Peyer's patch (tissue), 4 donors: ENCODE results near the gene HKDC1. TPM values are rescaled to one million over a fixed set of nuclear protein-coding genes. Genes with fewer than 3 reads are reported as not detected.

ENCODE experiments used
- DNase-seq, 3 donors: peaks; one replicate each; pipeline ENCODE4 v3.0.0-alpha.2; 2017 to 2019
- H3K27ac ChIP-seq, 4 donors: fragments of 200-600 bp; sonication (generic); one replicate each; pipeline ENCODE4 v1.5.1; 2016 to 2019
- H3K27me3 ChIP-seq, 2 donors: fragments of 200-600 bp; sonication (generic); one replicate each; pipeline ENCODE4 v1.5.1; 2019
- H3K36me3 ChIP-seq, 3 donors: fragments of 200-600 bp; sonication (generic); one replicate each; pipeline ENCODE4 v1.5.1; 2016 to 2019
- H3K4me1 ChIP-seq, 4 donors: fragments of 200-600 bp; sonication (generic); one replicate each; pipeline ENCODE4 v1.5.1; 2016 to 2019
- H3K4me3 ChIP-seq, 4 donors: fragments of 200-600 bp; sonication (generic); 1 replicate in 3 of 4; 2 replicates in 1 of 4; pipeline ENCODE4 v1.5.1; 2016 to 2019; ENCODE audit warnings: mild to moderate bottlenecking in 1 of 4
- H3K9me3 ChIP-seq, 4 donors: fragments of 200-600 bp; sonication (generic); one replicate each; pipeline ENCODE4 v1.5.1; 2016 to 2019; ENCODE audit warnings: mild to moderate bottlenecking in 1 of 4
- POLR2A ChIP-seq, 2 donors: fragments of 450-650 bp; IDR thresholded peaks; one replicate each; pipeline ENCODE4 v1.5.1; 2017; ENCODE audit warnings: antibody characterized with exemption in 2 of 2, mild to moderate bottlenecking in 2 of 2, moderate library complexity in 2 of 2
- total RNA-seq, 4 donors: library from RNA; depleted of rRNA; stranded (reverse); fragments of >200 nt; gene quantifications; one replicate each; pipeline ENCODE4 v1.1.0, GENCODE V29; 2016
- TF ChIP-seq, protein P1 (sequence below), 6 experiments: fragments of 450-650 bp in 4 of 6; fragments of 200-600 bp in 2 of 6; sonication (generic) in 1 of 6; IDR thresholded peaks; one replicate each; pipeline ENCODE4 v1.5.1; 2017 to 2019; ENCODE audit warnings: antibody characterized with exemption in 6 of 6, mild to moderate bottlenecking in 3 of 6, moderate library complexity in 1 of 6

The HKDC1 gene
- total RNA-seq, 4 donors from 2014 or later: 53.6 to 207 (median 184) TPM

DNA sequence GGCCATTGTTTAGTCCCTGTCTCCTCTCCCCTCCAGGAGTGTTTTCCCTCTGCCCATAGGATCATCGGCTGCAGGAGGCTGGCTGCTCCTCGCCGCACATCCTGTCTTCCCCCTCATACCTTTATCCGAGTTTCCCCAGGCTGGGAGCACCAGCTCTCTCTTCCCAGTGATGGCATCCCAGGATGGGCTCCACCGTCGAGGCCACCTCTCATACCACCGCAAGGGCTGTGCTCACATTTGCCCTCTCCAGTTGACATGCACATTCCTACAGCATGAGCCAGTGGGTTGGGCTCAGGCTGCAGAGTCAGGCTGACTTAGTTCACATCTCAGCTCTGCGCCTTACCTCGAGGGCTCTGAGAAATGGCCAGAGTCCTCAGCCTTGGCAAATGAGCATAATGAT is 12.1 kb downstream of the HKDC1 start:
- no peak overlapping the region for H3K4me3 ChIP-seq
- no peaks in the 10 kb centered on the region for H3K9me3 ChIP-seq
- H3K36me3 ChIP-seq: peaks cover 0 to 13% (median 0%) of the 10 kb centered on the region in 3 donors
- TF ChIP-seq, protein P1, sequence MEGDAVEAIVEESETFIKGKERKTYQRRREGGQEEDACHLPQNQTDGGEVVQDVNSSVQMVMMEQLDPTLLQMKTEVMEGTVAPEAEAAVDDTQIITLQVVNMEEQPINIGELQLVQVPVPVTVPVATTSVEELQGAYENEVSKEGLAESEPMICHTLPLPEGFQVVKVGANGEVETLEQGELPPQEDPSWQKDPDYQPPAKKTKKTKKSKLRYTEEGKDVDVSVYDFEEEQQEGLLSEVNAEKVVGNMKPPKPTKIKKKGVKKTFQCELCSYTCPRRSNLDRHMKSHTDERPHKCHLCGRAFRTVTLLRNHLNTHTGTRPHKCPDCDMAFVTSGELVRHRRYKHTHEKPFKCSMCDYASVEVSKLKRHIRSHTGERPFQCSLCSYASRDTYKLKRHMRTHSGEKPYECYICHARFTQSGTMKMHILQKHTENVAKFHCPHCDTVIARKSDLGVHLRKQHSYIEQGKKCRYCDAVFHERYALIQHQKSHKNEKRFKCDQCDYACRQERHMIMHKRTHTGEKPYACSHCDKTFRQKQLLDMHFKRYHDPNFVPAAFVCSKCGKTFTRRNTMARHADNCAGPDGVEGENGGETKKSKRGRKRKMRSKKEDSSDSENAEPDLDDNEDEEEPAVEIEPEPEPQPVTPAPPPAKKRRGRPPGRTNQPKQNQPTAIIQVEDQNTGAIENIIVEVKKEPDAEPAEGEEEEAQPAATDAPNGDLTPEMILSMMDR (IDR thresholded peaks at IDR 0.05): no peak
- TF ChIP-seq POLR2A (IDR thresholded peaks at IDR 0.05): no peak
- peak overlapping the region in 3 of 4 donors; percentile 5 to 58 (median 41) for H3K27ac ChIP-seq
- H3K27me3 ChIP-seq: no peaks in the 10 kb centered on the region
- no peak for DNase-seq
- H3K4me1 ChIP-seq: peaks cover 3 to 29% (median 14%) of the 10 kb centered on the region in 4 donors

DNA sequence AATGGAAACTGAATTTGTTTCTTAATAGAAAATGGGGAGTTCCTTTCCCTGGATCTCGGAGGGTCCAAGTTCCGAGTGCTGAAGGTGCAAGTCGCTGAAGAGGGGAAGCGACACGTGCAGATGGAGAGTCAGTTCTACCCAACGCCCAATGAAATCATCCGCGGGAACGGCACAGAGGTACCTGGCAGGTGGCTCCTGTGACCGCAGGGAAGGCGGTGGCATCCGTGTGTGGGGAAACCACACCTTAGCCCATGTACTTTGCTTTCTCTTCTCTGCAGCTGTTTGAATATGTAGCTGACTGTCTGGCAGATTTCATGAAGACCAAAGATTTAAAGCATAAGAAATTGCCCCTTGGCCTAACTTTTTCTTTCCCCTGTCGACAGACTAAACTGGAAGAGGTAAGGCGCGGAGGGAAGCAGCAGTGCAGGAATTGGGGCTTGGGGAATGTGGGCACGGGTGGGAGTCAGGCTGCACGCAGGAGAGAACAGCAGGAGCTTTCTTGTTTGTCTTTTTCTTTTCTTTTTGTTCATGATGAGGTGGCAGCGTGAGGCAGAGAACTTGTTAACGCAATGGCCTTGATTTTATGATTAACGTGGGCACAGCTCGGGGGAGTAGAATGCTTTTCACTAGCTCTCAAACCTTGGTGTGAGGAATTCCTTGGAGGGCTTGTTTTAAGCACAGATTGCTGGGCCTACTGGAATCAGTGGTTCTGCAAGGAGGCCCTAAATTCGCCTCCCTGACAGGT is 12.8 kb downstream of the HKDC1 start:
- no peak overlapping the region for H3K4me3 ChIP-seq
- H3K27ac ChIP-seq: peak overlapping the region in 3 of 4 donors; percentile 5 to 58 (median 41)
- peaks cover 0 to 13% (median 0%) of the 10 kb centered on the region in 3 donors for H3K36me3 ChIP-seq

DNA sequence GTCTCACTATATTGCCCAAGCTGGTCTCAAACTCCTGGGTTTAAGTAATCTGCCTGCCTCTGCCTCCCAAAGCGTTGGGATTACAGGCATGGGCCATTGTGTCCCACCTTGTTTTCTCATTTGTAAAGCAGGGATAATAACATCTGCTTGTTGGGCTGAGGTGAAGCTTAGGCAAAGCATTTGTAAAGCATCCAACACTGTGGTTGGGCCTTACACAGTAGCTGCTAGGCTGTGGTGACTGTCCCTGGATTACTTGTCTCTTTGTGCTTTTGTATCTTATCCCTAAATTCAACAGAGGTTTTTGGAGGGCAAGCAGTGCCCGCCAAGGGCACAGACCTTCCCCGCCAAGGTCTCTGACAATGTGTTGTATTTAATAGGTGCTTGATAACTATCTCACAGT is 14.3 kb downstream of the HKDC1 start:
- no peak for TF ChIP-seq POLR2A (IDR thresholded peaks at IDR 0.05)
- TF ChIP-seq, protein P1 (IDR thresholded peaks at IDR 0.05): no peak
- no peak overlapping the region for H3K4me3 ChIP-seq
- no peaks in the 10 kb centered on the region for H3K27me3 ChIP-seq
- H3K27ac ChIP-seq: no peak overlapping the region
- peaks cover 0 to 9% (median 8%) of the 10 kb centered on the region in 4 donors for H3K4me1 ChIP-seq
- DNase-seq: no peak
- peaks cover 0 to 21% (median 0%) of the 10 kb centered on the region in 3 donors for H3K36me3 ChIP-seq
- H3K9me3 ChIP-seq: no peaks in the 10 kb centered on the region

More for the DNA sequence above, 12.8 kb downstream of the HKDC1 start:
- H3K9me3 ChIP-seq: no peaks in the 10 kb centered on the region
- no peaks in the 10 kb centered on the region for H3K27me3 ChIP-seq
- TF ChIP-seq POLR2A (IDR thresholded peaks at IDR 0.05): no peak
- TF ChIP-seq, protein P1 (IDR thresholded peaks at IDR 0.05): no peak
- peaks cover 3 to 24% (median 13%) of the 10 kb centered on the region in 4 donors for H3K4me1 ChIP-seq
- DNase-seq: peak in 2 of 3 donors; percentile 67

DNA sequence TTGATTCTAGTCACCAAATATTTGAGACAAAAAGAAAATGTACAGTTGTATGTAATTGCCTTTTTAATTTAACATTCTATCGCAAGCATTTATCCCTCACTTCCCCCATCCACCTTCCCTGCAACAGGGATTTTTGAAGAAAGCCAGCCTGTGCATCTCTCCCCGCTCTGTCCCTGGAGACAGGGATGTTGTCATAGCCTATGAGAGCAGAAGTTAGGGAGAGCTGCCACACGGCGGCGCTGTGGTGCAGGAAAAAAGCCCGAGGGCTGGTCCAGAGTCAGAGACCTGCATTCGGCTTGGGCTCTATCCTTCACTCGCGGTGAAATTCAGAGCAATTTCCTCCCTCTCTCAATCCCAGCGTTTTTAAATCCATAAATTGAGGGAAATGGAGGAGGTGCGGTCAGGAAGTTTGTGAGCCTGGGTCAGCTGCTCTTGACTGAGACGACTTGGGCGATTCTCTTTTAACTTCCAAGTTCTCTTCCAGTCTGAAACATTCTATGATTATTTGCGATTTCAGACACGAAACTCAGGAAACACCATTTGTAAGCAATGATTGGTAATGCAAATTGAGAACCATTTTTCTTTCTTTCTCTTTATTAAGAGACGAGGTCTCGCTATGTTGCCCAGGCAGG is 17.5 kb downstream of the HKDC1 start:
- Histone ChIP-seq H3K27ac (no peak overlapping the region), H3K36me3 (peaks cover 0 to 20% (median 0%) of the 10 kb centered on the region in 3 donors), H3K27me3 (no peaks in the 10 kb centered on the region), H3K9me3 (no peaks in the 10 kb centered on the region), H3K4me3 (no peak overlapping the region), H3K4me1 (no peaks in the 10 kb centered on the region)
- DNase-seq: peak; percentile 82 to 94 (median 91)
- TF ChIP-seq POLR2A (IDR thresholded peaks at IDR 0.05): no peak
- TF ChIP-seq, protein P1 (IDR thresholded peaks at IDR 0.05): peak; percentile 84 to 94 (median 90)

DNA sequence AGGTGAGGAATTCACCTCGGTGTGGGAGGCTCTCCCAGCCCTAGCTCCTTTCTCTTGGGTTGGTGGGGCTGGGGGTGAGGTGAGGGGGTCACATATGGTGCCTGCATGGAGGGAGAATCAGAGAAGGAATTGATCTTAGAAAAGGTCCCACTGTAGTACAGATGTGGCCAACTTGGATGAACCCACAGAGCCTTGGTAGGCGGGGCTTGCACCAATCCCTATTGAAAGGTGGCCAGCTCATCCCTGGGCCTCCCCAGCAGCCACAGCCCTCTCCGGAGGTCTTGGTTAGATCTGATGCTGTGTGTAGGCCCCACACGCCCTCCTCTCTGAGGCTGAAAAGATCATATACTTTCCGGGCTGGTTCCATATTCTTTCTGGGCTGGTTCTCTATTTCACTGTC is 19.0 kb downstream of the HKDC1 start:
- Histone ChIP-seq H3K4me3 (no peak overlapping the region), H3K36me3 (peaks cover 0 to 26% (median 0%) of the 10 kb centered on the region in 3 donors), H3K27me3 (no peaks in the 10 kb centered on the region), H3K27ac (no peak overlapping the region), H3K4me1 (no peaks in the 10 kb centered on the region), H3K9me3 (no peaks in the 10 kb centered on the region)
- TF ChIP-seq, protein P1 (IDR thresholded peaks at IDR 0.05): no peak
- TF ChIP-seq POLR2A (IDR thresholded peaks at IDR 0.05): no peak
- no peak for DNase-seq
